H9 (cell line): ENCODE measurements around the gene CYSTM1. TPM values are rescaled to one million over a fixed set of nuclear protein-coding genes. Genes with fewer than 3 reads are reported as not detected.

Experiments
- DNase-seq: peaks from one replicate; pipeline ENCODE4 v3.0.0-alpha.2; 2017
- H2AFZ ChIP-seq: one replicate; pipeline ENCODE4 v1.6.1; 2013; ENCODE audit warnings: mild to moderate bottlenecking, low read length, control low read depth, moderate library complexity
- H2AK5ac ChIP-seq: 2 replicates; pipeline ENCODE4 v1.6.1; 2013; ENCODE audit warnings: low read length, control low read depth, mixed read lengths; ENCODE audit not compliant: insufficient read length
- H2BK120ac ChIP-seq: one replicate; pipeline ENCODE4 v1.6.1; 2013; ENCODE audit warnings: low read depth, mild to moderate bottlenecking, low read length, control low read depth, inconsistent platforms; ENCODE audit not compliant: poor library complexity, severe bottlenecking
- H2BK12ac ChIP-seq: 2 replicates; pipeline ENCODE4 v1.6.1; 2013; ENCODE audit warnings: low read length, control low read depth, mixed read lengths, low read depth; ENCODE audit not compliant: insufficient read length
- H2BK15ac ChIP-seq: 2 replicates; pipeline ENCODE4 v1.6.1; 2013; ENCODE audit warnings: low read depth, low read length, control low read depth
- H2BK20ac ChIP-seq: one replicate; pipeline ENCODE4 v1.6.1; 2013; ENCODE audit warnings: low read depth, mild to moderate bottlenecking, low read length, control low read depth, inconsistent platforms; ENCODE audit not compliant: poor library complexity, severe bottlenecking
- H2BK5ac ChIP-seq: 2 replicates; pipeline ENCODE4 v1.6.1; 2013; ENCODE audit warnings: low read length, control low read depth, mixed read lengths; ENCODE audit not compliant: insufficient read length
- H3K14ac ChIP-seq: 2 replicates; pipeline ENCODE4 v1.6.1; 2013; ENCODE audit warnings: low read length, control low read depth; ENCODE audit not compliant: insufficient read depth
- H3K18ac ChIP-seq: 2 replicates; pipeline ENCODE4 v1.6.1; 2013; ENCODE audit warnings: low read depth, mild to moderate bottlenecking, mixed read lengths, low read length, control low read depth; ENCODE audit not compliant: insufficient read length
- H3K23ac ChIP-seq: 2 replicates; pipeline ENCODE4 v1.6.1; 2013; ENCODE audit warnings: low read length, control low read depth, mixed read lengths, low read depth; ENCODE audit not compliant: insufficient read length
- H3K23me2 ChIP-seq: 2 replicates; pipeline ENCODE4 v1.6.1; 2013; ENCODE audit warnings: low read depth, mild to moderate bottlenecking, mixed read lengths, low read length, control low read depth; ENCODE audit not compliant: insufficient read length, poor library complexity, severe bottlenecking
- H3K27ac ChIP-seq: 2 replicates; pipeline ENCODE4 v1.5.1; 2013; ENCODE audit warnings: low read length, control low read depth, mixed read lengths, low read depth; ENCODE audit not compliant: insufficient read length
- H3K27me3 ChIP-seq: 2 replicates; pipeline ENCODE4 v1.6.1; 2013; ENCODE audit warnings: low read length, control low read depth, inconsistent platforms; ENCODE audit not compliant: insufficient read depth
- H3K4ac ChIP-seq: 2 replicates; pipeline ENCODE4 v1.6.1; 2013; ENCODE audit warnings: low read depth, mild to moderate bottlenecking, control low read depth, inconsistent platforms, low read length, moderate library complexity
- H3K4me1 ChIP-seq: 2 replicates; pipeline ENCODE4 v1.6.1; 2013; ENCODE audit warnings: low read length, control low read depth, inconsistent platforms; ENCODE audit not compliant: insufficient read depth
- H3K4me2 ChIP-seq: 2 replicates; pipeline ENCODE4 v1.6.1; 2013; ENCODE audit warnings: low read length, control low read depth, mixed read lengths; ENCODE audit not compliant: insufficient read length, insufficient read depth
- H3K56ac ChIP-seq: 2 replicates; pipeline ENCODE4 v1.6.1; 2013; ENCODE audit warnings: low read depth, mild to moderate bottlenecking, mixed read lengths, low read length, control low read depth; ENCODE audit not compliant: insufficient read length
- H3K79me1 ChIP-seq: 2 replicates; pipeline ENCODE4 v1.6.1; 2013; ENCODE audit warnings: low read depth, mild to moderate bottlenecking, moderate library complexity, low read length, control low read depth, inconsistent platforms; ENCODE audit not compliant: insufficient read depth, poor library complexity, severe bottlenecking
- H3K79me2 ChIP-seq: 2 replicates; pipeline ENCODE4 v1.6.1; 2013; ENCODE audit warnings: low read length, control low read depth, inconsistent platforms; ENCODE audit not compliant: insufficient read depth
- H3K9ac ChIP-seq: 2 replicates; pipeline ENCODE4 v1.6.1; 2013; ENCODE audit warnings: low read length, control low read depth, mixed read lengths; ENCODE audit not compliant: insufficient read length; ENCODE audit errors: extremely low read depth
- H3K9me3 ChIP-seq: one replicate; pipeline ENCODE4 v1.6.1; 2013; ENCODE audit warnings: low read depth, low read length, inconsistent platforms; ENCODE audit not compliant: control insufficient read depth
- H3T11ph ChIP-seq: one replicate; pipeline ENCODE4 v1.6.1; 2013; ENCODE audit warnings: mild to moderate bottlenecking, low read length, control low read depth, inconsistent platforms
- H4K20me1 ChIP-seq: one replicate; pipeline ENCODE4 v1.6.1; 2013; ENCODE audit not compliant: control insufficient read depth, insufficient read length, insufficient read depth
- H4K5ac ChIP-seq: 2 replicates; pipeline ENCODE4 v1.6.1; 2013; ENCODE audit warnings: low read depth, mild to moderate bottlenecking, mixed read lengths, low read length, control low read depth; ENCODE audit not compliant: insufficient read length
- H4K8ac ChIP-seq: replicated peaks from 2 replicates; pipeline ENCODE4 v1.6.1; 2013; ENCODE audit warnings: low read length, control low read depth, mixed read lengths, low read depth; ENCODE audit not compliant: insufficient read length
- H4K91ac ChIP-seq: 2 replicates; pipeline ENCODE4 v1.6.1; 2013; ENCODE audit warnings: low read depth, mild to moderate bottlenecking, moderate library complexity, mixed read lengths, low read length, control low read depth; ENCODE audit not compliant: insufficient read length
- H3K27ac Mint-ChIP-seq, 3 experiments: 2 replicates in 2 of 3; 3 replicates in 1 of 3; pipeline ENCODE4 v1.8.0; 2020 to 2021; ENCODE audit warnings: mixed read lengths in 3 of 3, mild to moderate bottlenecking in 1 of 3, moderate library complexity in 1 of 3
- H3K27me3 Mint-ChIP-seq: 2 replicates; pipeline ENCODE4 v1.8.0; 2021; ENCODE audit warnings: low read depth, mild to moderate bottlenecking, moderate library complexity, mixed read lengths
- H3K36me3 Mint-ChIP-seq, 3 experiments: 2 replicates in 2 of 3; 3 replicates in 1 of 3; pipeline ENCODE4 v1.8.0; 2020 to 2021; ENCODE audit warnings: low read depth in 3 of 3, mixed read lengths in 3 of 3; ENCODE audit not compliant: insufficient read depth in 1 of 3
- H3K4me1 Mint-ChIP-seq, 2 experiments: 2 replicates each; pipeline ENCODE4 v1.8.0; 2020; ENCODE audit warnings: mixed read lengths in 2 of 2
- H3K4me3 Mint-ChIP-seq, 2 experiments: 2 replicates in 1 of 2; 3 replicates in 1 of 2; pipeline ENCODE4 v1.8.0; 2020 to 2021; ENCODE audit warnings: mild to moderate bottlenecking in 2 of 2, mixed read lengths in 2 of 2, moderate library complexity in 1 of 2
- H3K9me3 Mint-ChIP-seq, 2 experiments: 2 replicates in 1 of 2; 3 replicates in 1 of 2; pipeline ENCODE4 v1.8.0; 2020; ENCODE audit warnings: mild to moderate bottlenecking in 2 of 2, mixed read lengths in 2 of 2, moderate library complexity in 1 of 2
- CTCF ChIP-seq: fragments of 200-600 bp; sonication (generic); conservative IDR thresholded peaks from 3 replicates; pipeline ENCODE4 v1.8.0; 2021; ENCODE audit warnings: antibody characterized with exemption, mild to moderate bottlenecking
- WGBS: extraction: QIAGEN DNeasy Blood & Tissue Kit; methylation state at CpG from one replicate; pipeline ENCODE4 v1.1.7; 2013; ENCODE audit warnings: missing lambda C conversion rate, low lambda C conversion rate, mixed read lengths; ENCODE audit not compliant: insufficient read length; ENCODE audit errors: extremely low coverage; 5-methylcytosine and 5-hydroxymethylcytosine counted together
- total RNA-seq: library from RNA; stranded (reverse); gene quantifications from 2 replicates; pipeline ENCODE4 v1.2.1, GENCODE V29; 2021

The CYSTM1 gene
- total RNA-seq, 1 experiment from 2014 or later, result 20.6 TPM

GRCh38 chr5:140244525-140245025, 69.6 kb downstream of the CYSTM1 start:
- H3K79me2 ChIP-seq, result no peaks in the 10 kb centered on the region
- H4K5ac ChIP-seq, result no peak overlapping the region
- H3K18ac ChIP-seq, result no peak overlapping the region
- H3K27ac ChIP-seq, result no peak overlapping the region
- Mint-ChIP-seq H3K4me1 (peaks cover 34% of the 10 kb centered on the region in 2 experiments), H3K27me3 (no peaks in the 10 kb centered on the region), H3K9me3 (no peaks in the 10 kb centered on the region), H3K27ac (peak overlapping the region in 1 of 3 experiments; percentile 80; a peak in 1 of 7 replicates), H3K36me3 (peaks cover 3 to 19% (median 6%) of the 10 kb centered on the region in 3 experiments; a peak in 5 of 7 replicates), H3K4me3 (peak overlapping the region in 1 of 2 experiments; percentile 28; a peak in 1 of 5 replicates)
- H3K4me2 ChIP-seq, result no peak overlapping the region
- H3T11ph ChIP-seq, result no peak overlapping the region
- H2BK15ac ChIP-seq, result no peak overlapping the region
- no peak overlapping the region for H4K91ac ChIP-seq
- no peak overlapping the region for H4K8ac ChIP-seq
- H3K79me1 ChIP-seq, result no peaks in the 10 kb centered on the region
- no peaks in the 10 kb centered on the region for H3K9me3 ChIP-seq
- H2BK20ac ChIP-seq, result no peak overlapping the region
- no peak overlapping the region for H3K14ac ChIP-seq
- H4K20me1 ChIP-seq, result no peaks in the 10 kb centered on the region
- H2BK5ac ChIP-seq, result no peak overlapping the region
- H3K9ac ChIP-seq, result no peak overlapping the region
- DNase-seq, result peak; percentile 94
- H2BK120ac ChIP-seq, result no peak overlapping the region
- H3K4me1 ChIP-seq, result peaks cover 9% of the 10 kb centered on the region
- H3K56ac ChIP-seq, result no peak overlapping the region
- H3K27me3 ChIP-seq, result no peaks in the 10 kb centered on the region
- no peak overlapping the region for H3K4ac ChIP-seq
- WGBS, result no CpG with 5 or more reads among the region's 14 CpGs
- no peak overlapping the region for H3K23ac ChIP-seq
- H2BK12ac ChIP-seq, result no peak overlapping the region
- H2AFZ ChIP-seq, result no peak overlapping the region
- no peak overlapping the region for H2AK5ac ChIP-seq
- peak; percentile 93 for TF ChIP-seq CTCF
- H3K23me2 ChIP-seq, result no peaks in the 10 kb centered on the region
